GM12878 (cell line): ENCODE data around the gene UBALD2. TPM values are rescaled to one million over a fixed set of nuclear protein-coding genes. Genes with fewer than 3 reads are reported as not detected.

ENCODE experiments used
- ATAC-seq: fragments of 200-7000 bp; cut with Tn5 transposase; 3 replicates; pipeline ENCODE4 v1.9.1; 2020; ENCODE audit warnings: mild to moderate bottlenecking, moderate library complexity
- BruUV-seq: library from RNA; stranded (reverse); fragments of 400-500 nt; replicated peaks from 2 replicates; lab custom pipeline; 2021; lab: Mats Ljungman, UMichigan
- CTCF ChIA-PET: fragments of 300-600 bp; sonication (Branson Sonifier 250); formaldehyde crosslinking; extraction: SDS; loops from one replicate; lab custom pipeline; 2021; ENCODE audit warnings: inconsistent platforms; lab: Yijun Ruan, JAX
- POLR2A ChIA-PET: fragments of 350-600 bp; formaldehyde crosslinking; extraction: SDS; loops from one replicate; lab custom pipeline; 2021; ENCODE audit warnings: inconsistent platforms; lab: Charles Lee
- RAD21 ChIA-PET: fragments of 300-600 bp; sonication (Branson Sonifier 250); formaldehyde crosslinking; loops from one replicate; lab custom pipeline; 2023; ENCODE audit warnings: antibody characterized with exemption; ENCODE audit not compliant: unreplicated experiment; lab: Charles Lee
- SMC1A ChIA-PET: fragments of 300-600 bp; sonication (Branson Sonifier 250); formaldehyde crosslinking; loops from one replicate; lab custom pipeline; 2023; ENCODE audit not compliant: unreplicated experiment, uncharacterized antibody; lab: Charles Lee
- DNase-seq: peaks from one replicate; pipeline ENCODE4 v3.0.0-alpha.2; 2011; ENCODE audit warnings: low read depth, low spot score
- FAIRE-seq: peaks from 3 replicates; lab custom pipeline; 2011; peaks lifted over from hg19 to GRCh38; lab: Jason Lieb, UNC
- H2AFZ ChIP-seq: 2 replicates; pipeline ENCODE4 v1.6.0; 2011; ENCODE audit warnings: low read depth, low read length, control low read depth; ENCODE audit not compliant: control insufficient read depth
- H3K27ac ChIP-seq: 2 replicates; pipeline ENCODE4 v1.5.1; 2011; ENCODE audit warnings: control low read depth; ENCODE audit not compliant: control insufficient read depth, insufficient read depth
- H3K27me3 ChIP-seq, 2 experiments: replicated peaks in 1 of 2; 2 replicates each; pipeline versions ENCODE4 v1.6.0 to v1.6.1; 2011; ENCODE audit warnings: low read length in 1 of 2; ENCODE audit not compliant: control insufficient read depth in 2 of 2, insufficient read depth in 2 of 2
- H3K36me3 ChIP-seq, 2 experiments: 2 replicates each; pipeline ENCODE4 v1.5.1; 2011; ENCODE audit warnings: low read length in 1 of 2; ENCODE audit not compliant: control insufficient read depth in 2 of 2, insufficient read depth in 2 of 2
- H3K4me1 ChIP-seq: 2 replicates; pipeline ENCODE4 v1.6.1; 2011; ENCODE audit warnings: mild to moderate bottlenecking, low read length, moderate library complexity, mixed read lengths; ENCODE audit not compliant: control insufficient read depth, insufficient read depth
- H3K4me2 ChIP-seq: 2 replicates; pipeline ENCODE4 v1.6.0; 2011; ENCODE audit warnings: control low read depth; ENCODE audit not compliant: control insufficient read depth, insufficient read depth
- H3K4me3 ChIP-seq: fragments of 200-600 bp; sonication (generic); 2 replicates; pipeline ENCODE4 v1.5.1; 2016
- H3K79me2 ChIP-seq: 2 replicates; pipeline ENCODE4 v1.6.0; 2011; ENCODE audit warnings: low read length; ENCODE audit not compliant: control insufficient read depth, insufficient read depth
- H3K9ac ChIP-seq: 2 replicates; pipeline ENCODE4 v1.8.0; 2011; ENCODE audit warnings: low read length, control low read depth, mixed read lengths; ENCODE audit not compliant: control insufficient read depth, insufficient read depth
- H3K9me3 ChIP-seq: replicated peaks from 3 replicates; pipeline ENCODE4 v1.5.1; 2011; ENCODE audit warnings: mild to moderate bottlenecking, low read length; ENCODE audit not compliant: control insufficient read depth, insufficient read depth
- H4K20me1 ChIP-seq: 2 replicates; pipeline ENCODE4 v1.6.0; 2011; ENCODE audit not compliant: control insufficient read depth, insufficient read depth
- BHLHE40 ChIP-seq, 2 experiments: fragments of 450-650 bp in 1 of 2; IDR thresholded peaks; 2 replicates each; pipeline ENCODE4 v1.6.1; 2011 to 2017; ENCODE audit warnings: low read depth in 2 of 2, borderline replicate concordance in 1 of 2, improper control_type of control experiment in 1 of 2, low read length in 1 of 2, mild to moderate bottlenecking in 1 of 2
- E4F1 ChIP-seq: fragments of 450-650 bp; IDR thresholded peaks from 2 replicates; pipeline ENCODE4 v1.6.1; 2018; ENCODE audit warnings: borderline replicate concordance, mild to moderate bottlenecking; ENCODE audit not compliant: partially characterized antibody
- GATAD2B ChIP-seq: fragments of 450-650 bp; conservative IDR thresholded peaks from 2 replicates; pipeline ENCODE4 v1.6.1; 2017; ENCODE audit warnings: low read depth, mild to moderate bottlenecking, moderate library complexity
- MTA2 ChIP-seq: fragments of 450-650 bp; IDR thresholded peaks from 2 replicates; pipeline ENCODE4 v1.6.1; 2016; ENCODE audit warnings: low read depth, mild to moderate bottlenecking, moderate library complexity
- NRF1 ChIP-seq: conservative IDR thresholded peaks from 2 replicates; pipeline ENCODE4 v1.6.1; 2011; ENCODE audit warnings: mild to moderate bottlenecking, low read depth, low read length, improper control_type of control experiment
- PBX3 ChIP-seq: IDR thresholded peaks from 2 replicates; pipeline ENCODE4 v1.6.1; 2011; ENCODE audit warnings: mild to moderate bottlenecking, low read depth, low read length, moderate library complexity; ENCODE audit not compliant: insufficient replicate concordance
- RAD51 ChIP-seq: fragments of 450-650 bp; IDR thresholded peaks from 2 replicates; pipeline ENCODE4 v1.6.1; 2016; ENCODE audit warnings: moderate library complexity, mild to moderate bottlenecking, inconsistent platforms
- RELA ChIP-seq: fragments of 450-650 bp; IDR thresholded peaks from 2 replicates; pipeline ENCODE4 v1.8.0; 2014; ENCODE audit warnings: borderline replicate concordance; ENCODE audit not compliant: partially characterized antibody
- ZBED1 ChIP-seq: IDR thresholded peaks from 2 replicates; pipeline ENCODE4 v1.6.1; 2016; ENCODE audit warnings: borderline replicate concordance
- ZBTB40 ChIP-seq: fragments of 450-650 bp; IDR thresholded peaks from 2 replicates; pipeline ENCODE4 v1.6.1; 2016; ENCODE audit warnings: mild to moderate bottlenecking, moderate library complexity, borderline replicate concordance
- ZNF207 ChIP-seq: fragments of 450-650 bp; IDR thresholded peaks from 2 replicates; pipeline ENCODE4 v1.6.1; 2014; ENCODE audit warnings: antibody characterized with exemption, mild to moderate bottlenecking, borderline replicate concordance
- ZNF622 ChIP-seq: fragments of 450-650 bp; IDR thresholded peaks from 2 replicates; pipeline ENCODE4 v1.6.1; 2017; ENCODE audit warnings: mild to moderate bottlenecking, inconsistent platforms
- WGBS: methylation state at CpG from one replicate; pipeline ENCODE4 v1.1.6; 2016; ENCODE audit warnings: low lambda C conversion rate; ENCODE audit not compliant: insufficient replicate concordance, insufficient coverage; ENCODE audit errors: missing lambda C conversion rate; 5-methylcytosine and 5-hydroxymethylcytosine counted together
- in situ Hi-C: fragments of 300-500 bp; cut with MboI; formaldehyde crosslinking; loops from 9 replicates; pipeline ENCODE4 v1.14.3; 2018; ENCODE audit warnings: mixed read lengths
- intact Hi-C: fragments of 100-400 bp; cut with micrococcal nuclease; formaldehyde crosslinking; loops from one replicate; pipeline ENCODE4 v1.14.2; 2022; ENCODE audit not compliant: unreplicated experiment
- polyA plus RNA-seq, 11 experiments: library from polyadenylated mRNA; depleted of rRNA in 4 of 11; unstranded in 6 of 11; stranded (reverse) in 5 of 11; fragments of >200 nt; fragmentation: Nextera tagmentation in 4 of 11; fragmentation: Illumina TruSeq in 1 of 11; extraction: Ambion mirVana in 4 of 11; extraction: Trizol in 1 of 11; gene quantifications; 1 replicate in 1 of 11; 2 replicates in 10 of 11; pipeline versions ENCODE4 v1.2.1 to v1.2.3, GENCODE V29; 2011 to 2016; ENCODE audit warnings: inconsistent platforms in 2 of 11, missing spikeins in 2 of 11, low read depth in 1 of 11
- total RNA-seq, 4 experiments: library from RNA; depleted of rRNA in 3 of 4; stranded (reverse); fragments of >200 nt in 3 of 4; fragmentation: Illumina TruSeq in 1 of 4; extraction: Trizol in 1 of 4; gene quantifications; 2 replicates each; pipeline versions ENCODE4 v1.2.1 to v1.2.3, GENCODE V29; 2013 to 2021

Gene UBALD2
- total and polyA plus RNA-seq, 10 of the 15 experiments (the other 5 are each of a cell fraction or from before 2014, with no cell fraction given), result 2.8 to 165 (median 20.6) TPM

GRCh38 chr17:76247304-76247703 lies 17.8 kb upstream of the UBALD2 start:
- 82% methylated on average over 8 of the region's 8 CpGs for WGBS
- H4K20me1 ChIP-seq, result no peaks in the 10 kb centered on the region
- no peak overlapping the region for H2AFZ ChIP-seq
- ATAC-seq, result no peak
- ChIA-PET SMC1A (interaction anchor here (1.0 to 13.9 kb wide), 14 partner anchors 9 to 67 kb away, joined by 3 to 226 read pairs (median 11); partner anchors contain the start of gene UBALD2), POLR2A (interaction anchor here (0.5 to 16.9 kb wide), 9 partner anchors 9 to 121 kb away, joined by 3 to 341 read pairs (median 6); partner anchors contain the start of gene UBALD2), RAD21 (interaction anchor here (0.9 to 6.2 kb wide), 10 partner anchors 10 to 121 kb away, joined by 3 to 124 read pairs (median 15); partner anchors contain the start of gene UBALD2), CTCF (interaction anchor here (0.7 to 8.0 kb wide), 11 partner anchors 9 to 233 kb away, joined by 3 to 82 read pairs (median 5); partner anchors contain the start of gene UBALD2)
- in situ Hi-C loops (no loop called here), intact Hi-C loops (loop anchor here (2.0 to 5.0 kb wide), 2 partner anchors 17 to 60 kb away; partner anchors contain the start of gene UBALD2)
- BruUV-seq, result no TSS peak
- no peak overlapping the region for H3K9ac ChIP-seq
- H3K79me2 ChIP-seq, result no peaks in the 10 kb centered on the region
- no peaks in the 10 kb centered on the region for H3K27me3 ChIP-seq
- peaks cover 43% of the 10 kb centered on the region for H3K4me1 ChIP-seq
- H3K36me3 ChIP-seq, result no peaks in the 10 kb centered on the region
- peak overlapping the region; percentile 29 for H3K27ac ChIP-seq
- no peaks in the 10 kb centered on the region for H3K9me3 ChIP-seq
- FAIRE-seq, result no peak
- no peak overlapping the region for H3K4me2 ChIP-seq
- no peak overlapping the region for H3K4me3 ChIP-seq
- no peak for TF ChIP-seq NRF1
- TF ChIP-seq ZBTB40, result no peak
- no peak for TF ChIP-seq BHLHE40 (IDR thresholded peaks at IDR 0.05; ENCODE audit: borderline replicate concordance in 1 of 2, low read depth in 2 of 2, low read length in 1 of 2)
- TF ChIP-seq ZNF207, result no peak
- TF ChIP-seq ZBED1, result no peak
- no peak for TF ChIP-seq ZNF622
- TF ChIP-seq E4F1, result no peak
- no peak for TF ChIP-seq PBX3
- TF ChIP-seq RAD51, result no peak
- TF ChIP-seq GATAD2B, result no peak
- TF ChIP-seq MTA2, result no peak
- no peak for TF ChIP-seq RELA
- DNase-seq, result no peak
